Kidney (tissue), 14 donors: ENCODE results near the gene CDK14. TPM values are rescaled to one million over a fixed set of nuclear protein-coding genes. Genes with fewer than 3 reads are reported as not detected.

Experiments
- DNase-seq, 5 donors: peaks; one replicate each; pipeline ENCODE4 v3.0.0-alpha.2; 2013 to 2020
- FAIRE-seq: peaks from 2 replicates; lab custom pipeline; 2012; peaks lifted over from hg19 to GRCh38; lab: Jason Lieb, UNC
- H3K27ac ChIP-seq, 2 donors: one replicate each; pipeline ENCODE4 v1.7.0; 2013; ENCODE audit warnings: low read depth in 2 of 2, low read length in 2 of 2, inconsistent platforms in 1 of 2
- H3K27me3 ChIP-seq: one replicate; pipeline ENCODE4 v1.7.1; 2013; ENCODE audit warnings: low read length, inconsistent platforms; ENCODE audit not compliant: control insufficient read depth, insufficient read depth
- H3K36me3 ChIP-seq, 3 donors: one replicate each; pipeline versions ENCODE4 v1.7.0 to v1.7.1; 2013; ENCODE audit warnings: low read length in 3 of 3, control low read depth in 1 of 3, inconsistent platforms in 1 of 3; ENCODE audit not compliant: insufficient read depth in 3 of 3, control insufficient read depth in 2 of 3
- H3K4me1 ChIP-seq, 3 donors: one replicate each; pipeline versions ENCODE4 v1.7.0 to v1.7.1; 2013; ENCODE audit warnings: low read length in 3 of 3, inconsistent platforms in 1 of 3, low read depth in 1 of 3; ENCODE audit not compliant: control insufficient read depth in 2 of 3, insufficient read depth in 2 of 3
- H3K4me3 ChIP-seq, 3 donors: one replicate each; pipeline versions ENCODE4 v1.7.0 to v1.8.1; 2013; ENCODE audit warnings: low read length in 3 of 3, control low read depth in 1 of 3, inconsistent platforms in 1 of 3
- H3K9ac ChIP-seq, 3 donors: one replicate each; pipeline versions ENCODE4 v1.7.0 to v1.7.1; 2013; ENCODE audit warnings: low read length in 3 of 3, control low read depth in 1 of 3, inconsistent platforms in 1 of 3
- H3K9me3 ChIP-seq, 3 donors: one replicate each; pipeline versions ENCODE4 v1.7.0 to v1.7.1; 2013; ENCODE audit warnings: low read length in 3 of 3, control low read depth in 1 of 3, inconsistent platforms in 1 of 3; ENCODE audit not compliant: control insufficient read depth in 2 of 3, insufficient read depth in 1 of 3
- intact Hi-C: fragments of 100-400 bp; cut with DNase I; formaldehyde crosslinking; loops from one replicate; pipeline ENCODE4 v1.11.1; 2022
- polyA plus RNA-seq: library from polyadenylated mRNA; stranded (reverse); fragments of 350-450 nt; fragmentation: Illumina TruSeq; extraction: RNeasy Lipid Tissue Mini Kit (QIAGEN cat#74804); gene quantifications from one replicate; pipeline ENCODE4 v1.2.3, GENCODE V29; 2014; ENCODE audit warnings: low read depth, low replicate concordance; ENCODE audit not compliant: insufficient read depth
- total RNA-seq: library from RNA; stranded (reverse); fragmentation: NEBNext Ultra II Directional; extraction: Animal tissue kit (Norgen Biotek cat#: 25700); gene quantifications from one replicate; pipeline ENCODE4 v1.2.1, GENCODE V29; 2021
- TF ChIP-seq, protein P1 (sequence below): IDR thresholded peaks from 3 replicates; pipeline ENCODE4 v1.5.1; 2012; ENCODE audit warnings: mild to moderate bottlenecking, moderate library complexity, borderline replicate concordance; ENCODE audit not compliant: insufficient read depth; ENCODE audit errors: extremely low read depth
- donor health status: control.
- donor health status: control.
- donor health status: control.
- donor health status: control.
- donor health status: control.
- donor health status: DM: yes; HTN: yes; CAD: no.
- donor health status: Normal renal cell carcinoma (clear cell type).

The CDK14 gene
- total and polyA plus RNA-seq, 2 donors from 2014 or later, result 11.9 to 33.9 TPM

DNA sequence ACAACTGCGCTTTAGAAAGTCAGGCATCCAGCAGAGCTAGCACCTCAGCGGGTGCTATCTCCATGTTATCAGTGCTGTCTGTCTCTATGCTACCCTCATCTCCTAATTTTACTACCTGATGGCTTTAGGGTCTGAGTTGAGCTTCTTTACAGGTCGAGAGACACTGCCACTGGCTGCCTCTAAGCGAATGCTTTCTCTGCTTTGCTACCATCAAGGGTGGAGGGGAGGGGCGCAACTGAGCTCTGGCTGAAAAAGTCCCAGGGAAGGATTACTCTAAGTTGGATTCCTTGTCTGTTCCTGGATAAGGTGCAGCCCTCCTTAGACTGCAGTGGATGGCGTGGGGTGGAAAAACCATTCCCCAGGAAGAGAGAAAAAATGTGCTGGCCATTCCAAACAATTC lies 105.7 kb downstream of the CDK14 start:
- FAIRE-seq, result no peak
- intact Hi-C loops, result no loop called here
- TF ChIP-seq, protein P1, sequence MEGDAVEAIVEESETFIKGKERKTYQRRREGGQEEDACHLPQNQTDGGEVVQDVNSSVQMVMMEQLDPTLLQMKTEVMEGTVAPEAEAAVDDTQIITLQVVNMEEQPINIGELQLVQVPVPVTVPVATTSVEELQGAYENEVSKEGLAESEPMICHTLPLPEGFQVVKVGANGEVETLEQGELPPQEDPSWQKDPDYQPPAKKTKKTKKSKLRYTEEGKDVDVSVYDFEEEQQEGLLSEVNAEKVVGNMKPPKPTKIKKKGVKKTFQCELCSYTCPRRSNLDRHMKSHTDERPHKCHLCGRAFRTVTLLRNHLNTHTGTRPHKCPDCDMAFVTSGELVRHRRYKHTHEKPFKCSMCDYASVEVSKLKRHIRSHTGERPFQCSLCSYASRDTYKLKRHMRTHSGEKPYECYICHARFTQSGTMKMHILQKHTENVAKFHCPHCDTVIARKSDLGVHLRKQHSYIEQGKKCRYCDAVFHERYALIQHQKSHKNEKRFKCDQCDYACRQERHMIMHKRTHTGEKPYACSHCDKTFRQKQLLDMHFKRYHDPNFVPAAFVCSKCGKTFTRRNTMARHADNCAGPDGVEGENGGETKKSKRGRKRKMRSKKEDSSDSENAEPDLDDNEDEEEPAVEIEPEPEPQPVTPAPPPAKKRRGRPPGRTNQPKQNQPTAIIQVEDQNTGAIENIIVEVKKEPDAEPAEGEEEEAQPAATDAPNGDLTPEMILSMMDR, result no peak
- DNase-seq, result no peak
- Histone ChIP-seq H3K4me3 (peak overlapping the region in 2 of 3 donors; percentile 12 to 28), H3K9me3 (no peaks in the 10 kb centered on the region), H3K9ac (no peak overlapping the region), H3K36me3 (no peaks in the 10 kb centered on the region), H3K27ac (peak overlapping the region in 1 of 2 donors; percentile 2), H3K27me3 (no peaks in the 10 kb centered on the region), H3K4me1 (peaks cover 0 to 4% (median 0%) of the 10 kb centered on the region in 3 donors)

DNA sequence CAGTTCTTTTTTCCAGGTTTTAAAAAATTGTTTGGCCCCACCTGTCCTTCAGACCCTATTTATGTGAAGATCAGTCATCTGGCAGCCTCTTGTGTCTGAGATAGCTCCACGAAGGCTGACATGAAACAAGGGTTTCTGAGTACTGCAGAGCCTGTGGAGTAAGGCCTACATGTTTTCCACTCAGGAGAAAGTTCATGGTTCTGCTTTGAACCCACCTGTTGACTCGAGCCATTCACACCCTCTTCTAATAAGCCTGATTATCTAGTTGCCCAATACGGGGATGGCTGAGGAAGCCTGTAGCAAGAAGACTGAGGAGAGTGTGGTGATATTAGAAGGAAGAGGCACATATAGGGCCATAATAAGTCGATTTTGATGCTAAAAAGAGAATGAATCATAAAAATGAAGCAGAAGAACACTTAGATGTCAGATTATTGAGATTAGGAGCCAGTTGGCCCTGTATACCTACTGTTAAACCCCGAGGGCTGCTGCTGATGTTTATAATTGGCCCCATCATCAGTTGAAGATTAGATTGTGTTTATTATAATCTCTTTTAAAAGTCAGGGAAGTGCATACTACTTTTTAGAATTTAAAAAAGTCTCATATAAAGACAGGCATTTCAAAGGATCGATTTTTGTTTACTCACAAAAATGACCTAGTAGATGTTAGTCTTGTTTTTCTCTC lies 109.4 kb downstream of the CDK14 start:
- TF ChIP-seq, protein P1, result no peak
- Histone ChIP-seq H3K9ac (no peak overlapping the region), H3K36me3 (no peaks in the 10 kb centered on the region), H3K4me1 (peaks cover 0 to 6% (median 3%) of the 10 kb centered on the region in 3 donors), H3K27me3 (no peaks in the 10 kb centered on the region), H3K27ac (no peak overlapping the region), H3K9me3 (no peaks in the 10 kb centered on the region), H3K4me3 (no peak overlapping the region)
- DNase-seq, result no peak
- intact Hi-C loops, result no loop called here
- FAIRE-seq, result no peak

DNA sequence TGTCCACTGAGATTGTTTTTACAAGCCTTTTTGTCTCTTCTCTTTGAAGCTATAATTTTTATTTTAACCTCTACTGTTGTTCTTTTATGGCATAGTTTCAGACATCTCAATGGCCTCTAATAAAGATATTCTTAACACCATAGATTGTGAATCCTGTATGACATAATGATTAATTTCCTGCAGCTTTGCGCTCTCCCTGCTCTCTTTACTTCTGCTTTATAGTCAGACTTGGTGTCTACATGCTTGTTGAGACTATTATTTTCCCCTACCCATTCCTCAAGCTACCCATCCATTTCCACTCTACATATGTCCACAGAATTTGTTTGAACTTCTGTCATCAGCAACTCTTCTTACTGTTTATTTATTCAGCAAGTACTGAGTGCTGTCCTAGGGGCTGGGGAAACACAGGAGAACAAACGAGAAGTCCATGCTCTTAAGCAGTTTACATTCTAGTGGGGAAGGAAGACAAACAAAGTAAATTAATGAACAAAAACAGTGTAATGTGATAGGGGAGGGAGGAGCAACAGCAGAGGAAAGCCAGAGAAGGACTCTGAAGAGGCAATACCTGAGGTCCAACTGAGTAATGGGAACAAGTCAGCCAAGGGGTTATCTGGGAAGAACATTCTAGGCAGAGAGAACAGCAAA lies 110.1 kb downstream of the CDK14 start:
- Histone ChIP-seq H3K36me3 (no peaks in the 10 kb centered on the region), H3K27me3 (no peaks in the 10 kb centered on the region), H3K27ac (no peak overlapping the region), H3K9me3 (no peaks in the 10 kb centered on the region), H3K4me1 (peaks cover 0 to 7% (median 3%) of the 10 kb centered on the region in 3 donors), H3K9ac (no peak overlapping the region), H3K4me3 (no peak overlapping the region)
- peak in 1 of 5 donors; percentile 30 for DNase-seq
- no peak for FAIRE-seq
- intact Hi-C loops, result no loop called here
- TF ChIP-seq, protein P1, result no peak
